Liver (tissue), 9 donors: Measurements from ENCODE around the gene MBNL2. TPM values are rescaled to one million over a fixed set of nuclear protein-coding genes. Genes with fewer than 3 reads are reported as not detected.

Source experiments
- DNase-seq: peaks from one replicate; pipeline ENCODE4 v3.0.0-alpha.2; 2017; ENCODE audit warnings: low spot score
- H3K27ac ChIP-seq, 2 donors: one replicate each; pipeline ENCODE4 v1.7.0; 2013; ENCODE audit warnings: inconsistent platforms in 2 of 2, low read length in 2 of 2, control low read depth in 1 of 2, low read depth in 1 of 2, mild to moderate bottlenecking in 1 of 2
- H3K27me3 ChIP-seq, 4 donors: one replicate each; pipeline versions ENCODE4 v1.6.1 to v1.7.0; 2013; ENCODE audit warnings: low read length in 3 of 4, inconsistent platforms in 1 of 4, mild to moderate bottlenecking in 1 of 4, moderate library complexity in 1 of 4; ENCODE audit not compliant: control insufficient read depth in 4 of 4, insufficient read depth in 4 of 4
- H3K36me3 ChIP-seq, 4 donors: one replicate each; pipeline versions ENCODE4 v1.6.1 to v1.7.0; 2013; ENCODE audit warnings: low read length in 3 of 4, mild to moderate bottlenecking in 3 of 4, low read depth in 1 of 4, moderate library complexity in 1 of 4; ENCODE audit not compliant: control insufficient read depth in 4 of 4, insufficient read depth in 3 of 4
- H3K4me1 ChIP-seq, 4 donors: one replicate each; pipeline versions ENCODE4 v1.6.1 to v1.7.0; 2013; ENCODE audit warnings: low read length in 3 of 4, mild to moderate bottlenecking in 3 of 4, moderate library complexity in 1 of 4; ENCODE audit not compliant: control insufficient read depth in 4 of 4, insufficient read depth in 4 of 4
- H3K4me3 ChIP-seq, 3 donors: one replicate each; pipeline versions ENCODE4 v1.6.1 to v1.7.0; 2013; ENCODE audit warnings: low read length in 3 of 3, control low read depth in 1 of 3, low read depth in 1 of 3, mild to moderate bottlenecking in 1 of 3
- H3K9ac ChIP-seq, 2 donors: one replicate each; pipeline ENCODE4 v1.7.0; 2013; ENCODE audit warnings: low read length in 2 of 2, mild to moderate bottlenecking in 2 of 2, moderate library complexity in 2 of 2, control low read depth in 1 of 2, low read depth in 1 of 2
- H3K9me3 ChIP-seq, 4 donors: one replicate each; pipeline versions ENCODE4 v1.6.1 to v1.7.0; 2013; ENCODE audit warnings: low read length in 3 of 4; ENCODE audit not compliant: control insufficient read depth in 4 of 4
- ATF3 ChIP-seq: IDR thresholded peaks from 2 replicates; pipeline ENCODE4 v1.6.1; 2016; ENCODE audit warnings: antibody characterized with exemption
- EGR1 ChIP-seq, 2 donors: IDR thresholded peaks; 2 replicates each; pipeline ENCODE4 v1.6.1; 2016 to 2018; ENCODE audit warnings: antibody characterized with exemption in 2 of 2, low read depth in 2 of 2
- FOXA1 ChIP-seq: IDR thresholded peaks from 2 replicates; pipeline ENCODE4 v1.6.1; 2016; ENCODE audit warnings: antibody characterized with exemption
- FOXA2 ChIP-seq: IDR thresholded peaks from 2 replicates; pipeline ENCODE4 v1.6.1; 2016; ENCODE audit warnings: antibody characterized with exemption
- GABPA ChIP-seq, 2 donors: IDR thresholded peaks in 1 of 2; conservative IDR thresholded peaks in 1 of 2; 2 replicates each; pipeline ENCODE4 v1.6.1; 2016; ENCODE audit warnings: antibody characterized with exemption in 2 of 2, mild to moderate bottlenecking in 1 of 2, moderate library complexity in 1 of 2
- HNF4A ChIP-seq, 2 donors: conservative IDR thresholded peaks; 2 replicates each; pipeline ENCODE4 v1.6.1; 2016; ENCODE audit warnings: antibody characterized with exemption in 2 of 2, mild to moderate bottlenecking in 2 of 2
- HNF4G ChIP-seq: IDR thresholded peaks from 2 replicates; pipeline ENCODE4 v1.6.1; 2016; ENCODE audit warnings: antibody characterized with exemption
- JUND ChIP-seq, 2 donors: IDR thresholded peaks; 2 replicates each; pipeline ENCODE4 v1.6.1; 2016; ENCODE audit warnings: antibody characterized with exemption in 2 of 2
- NR2F2 ChIP-seq: IDR thresholded peaks from 2 replicates; pipeline ENCODE4 v1.6.1; 2016; ENCODE audit warnings: antibody characterized with exemption
- RAD21 ChIP-seq, 2 donors: IDR thresholded peaks; 2 replicates each; pipeline ENCODE4 v1.6.1; 2016; ENCODE audit warnings: antibody characterized with exemption in 2 of 2, mild to moderate bottlenecking in 2 of 2
- REST ChIP-seq: IDR thresholded peaks from 2 replicates; pipeline ENCODE4 v1.6.1; 2016; ENCODE audit warnings: antibody characterized with exemption, mild to moderate bottlenecking
- RXRA ChIP-seq, 2 donors: IDR thresholded peaks; 2 replicates each; pipeline ENCODE4 v1.6.1; 2017 to 2018; ENCODE audit warnings: antibody characterized with exemption in 2 of 2, mild to moderate bottlenecking in 1 of 2
- SP1 ChIP-seq: IDR thresholded peaks from 2 replicates; pipeline ENCODE4 v1.6.1; 2018; ENCODE audit warnings: antibody characterized with exemption, mild to moderate bottlenecking
- TAF1 ChIP-seq: conservative IDR thresholded peaks from 2 replicates; pipeline ENCODE4 v1.6.1; 2016; ENCODE audit warnings: antibody characterized with exemption, mild to moderate bottlenecking
- YY1 ChIP-seq: IDR thresholded peaks from 2 replicates; pipeline ENCODE4 v1.6.1; 2016; ENCODE audit warnings: antibody characterized with exemption, mild to moderate bottlenecking
- WGBS: extraction: QIAGEN DNeasy Blood & Tissue Kit; methylation state at CpG from one replicate; pipeline ENCODE4 v1.1.7; 2013; 5-methylcytosine and 5-hydroxymethylcytosine counted together
- polyA plus RNA-seq, 2 donors: library from polyadenylated mRNA; stranded (reverse) in 1 of 2; unstranded in 1 of 2; fragments of 200-250 nt in 1 of 2; fragments of >200 nt in 1 of 2; fragmentation: Nextera tagmentation in 1 of 2; extraction: Ambion mirVana in 1 of 2; gene quantifications; one replicate each; pipeline versions ENCODE4 v1.2.1 to v1.2.3, GENCODE V29; 2013 to 2015
- total RNA-seq, 2 donors: library from RNA; depleted of rRNA; stranded (reverse); fragments of >200 nt; gene quantifications; one replicate each; pipeline ENCODE4 v1.2.3, GENCODE V29; 2014
- TF ChIP-seq, protein P1 (sequence below): IDR thresholded peaks from 2 replicates; pipeline ENCODE4 v1.6.1; 2016; ENCODE audit warnings: antibody characterized with exemption
- TF ChIP-seq, protein P2 (sequence below): fragments of 150-350 bp; IDR thresholded peaks from 2 replicates; pipeline ENCODE4 v1.5.1; 2017; ENCODE audit warnings: improper control_type of control experiment, low read depth, low read length; ENCODE audit not compliant: missing input control
- TF ChIP-seq, protein P3 (sequence below): IDR thresholded peaks from 2 replicates; pipeline ENCODE4 v1.6.1; 2016; ENCODE audit warnings: antibody characterized with exemption
- donor health status: healthy.
- donor health status: healthy.
- donor health status: healthy.
- donor health status: healthy.
- donor health status: healthy.

The MBNL2 gene
- total and polyA plus RNA-seq, 4 donors: 16.0 to 49.6 (median 36.8) TPM

DNA sequence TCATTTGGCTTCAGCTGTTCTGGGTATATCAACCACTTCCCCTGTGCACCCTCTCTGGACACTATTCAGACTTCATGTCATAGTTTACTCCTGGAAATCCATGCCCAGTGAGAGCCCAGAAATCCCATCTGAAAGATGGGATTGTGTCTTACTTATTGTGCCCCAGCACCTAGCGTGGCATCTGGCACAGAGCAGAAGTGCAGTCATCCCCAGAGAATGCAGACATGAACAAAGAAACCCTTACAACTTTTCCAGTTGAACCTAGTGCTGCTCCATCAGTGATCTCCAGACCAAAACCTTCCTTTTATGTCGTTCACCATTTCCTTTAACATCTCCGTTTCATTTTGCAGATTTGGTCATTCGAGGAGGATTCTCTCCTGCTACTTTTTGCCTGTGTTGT is 60.6 kb downstream of the MBNL2 start:
- no peak overlapping the region for H3K27ac ChIP-seq
- 95% methylated on average over 4 of the region's 4 CpGs for WGBS
- no peak for DNase-seq
- no peaks in the 10 kb centered on the region for H3K9me3 ChIP-seq
- no peak for TF ChIP-seq RXRA (IDR thresholded peaks at IDR 0.05)
- no peak for TF ChIP-seq REST
- TF ChIP-seq FOXA1: no peak
- no peak for TF ChIP-seq FOXA2
- no peak for TF ChIP-seq SP1
- TF ChIP-seq, protein P1, sequence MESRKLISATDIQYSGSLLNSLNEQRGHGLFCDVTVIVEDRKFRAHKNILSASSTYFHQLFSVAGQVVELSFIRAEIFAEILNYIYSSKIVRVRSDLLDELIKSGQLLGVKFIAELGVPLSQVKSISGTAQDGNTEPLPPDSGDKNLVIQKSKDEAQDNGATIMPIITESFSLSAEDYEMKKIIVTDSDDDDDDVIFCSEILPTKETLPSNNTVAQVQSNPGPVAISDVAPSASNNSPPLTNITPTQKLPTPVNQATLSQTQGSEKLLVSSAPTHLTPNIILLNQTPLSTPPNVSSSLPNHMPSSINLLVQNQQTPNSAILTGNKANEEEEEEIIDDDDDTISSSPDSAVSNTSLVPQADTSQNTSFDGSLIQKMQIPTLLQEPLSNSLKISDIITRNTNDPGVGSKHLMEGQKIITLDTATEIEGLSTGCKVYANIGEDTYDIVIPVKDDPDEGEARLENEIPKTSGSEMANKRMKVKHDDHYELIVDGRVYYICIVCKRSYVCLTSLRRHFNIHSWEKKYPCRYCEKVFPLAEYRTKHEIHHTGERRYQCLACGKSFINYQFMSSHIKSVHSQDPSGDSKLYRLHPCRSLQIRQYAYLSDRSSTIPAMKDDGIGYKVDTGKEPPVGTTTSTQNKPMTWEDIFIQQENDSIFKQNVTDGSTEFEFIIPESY: no peak
- TF ChIP-seq TAF1: no peak
- TF ChIP-seq YY1: no peak
- TF ChIP-seq NR2F2: no peak
- TF ChIP-seq HNF4A (conservative IDR thresholded peaks at IDR 0.05): no peak
- no peak for TF ChIP-seq RAD21 (IDR thresholded peaks at IDR 0.05)
- TF ChIP-seq JUND (IDR thresholded peaks at IDR 0.05): no peak
- no peak for TF ChIP-seq EGR1 (IDR thresholded peaks at IDR 0.05; ENCODE audit: low read depth in 2 of 2)
- no peak for TF ChIP-seq HNF4G
- TF ChIP-seq, protein P2, sequence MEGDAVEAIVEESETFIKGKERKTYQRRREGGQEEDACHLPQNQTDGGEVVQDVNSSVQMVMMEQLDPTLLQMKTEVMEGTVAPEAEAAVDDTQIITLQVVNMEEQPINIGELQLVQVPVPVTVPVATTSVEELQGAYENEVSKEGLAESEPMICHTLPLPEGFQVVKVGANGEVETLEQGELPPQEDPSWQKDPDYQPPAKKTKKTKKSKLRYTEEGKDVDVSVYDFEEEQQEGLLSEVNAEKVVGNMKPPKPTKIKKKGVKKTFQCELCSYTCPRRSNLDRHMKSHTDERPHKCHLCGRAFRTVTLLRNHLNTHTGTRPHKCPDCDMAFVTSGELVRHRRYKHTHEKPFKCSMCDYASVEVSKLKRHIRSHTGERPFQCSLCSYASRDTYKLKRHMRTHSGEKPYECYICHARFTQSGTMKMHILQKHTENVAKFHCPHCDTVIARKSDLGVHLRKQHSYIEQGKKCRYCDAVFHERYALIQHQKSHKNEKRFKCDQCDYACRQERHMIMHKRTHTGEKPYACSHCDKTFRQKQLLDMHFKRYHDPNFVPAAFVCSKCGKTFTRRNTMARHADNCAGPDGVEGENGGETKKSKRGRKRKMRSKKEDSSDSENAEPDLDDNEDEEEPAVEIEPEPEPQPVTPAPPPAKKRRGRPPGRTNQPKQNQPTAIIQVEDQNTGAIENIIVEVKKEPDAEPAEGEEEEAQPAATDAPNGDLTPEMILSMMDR: no peak
- no peak for TF ChIP-seq GABPA (IDR thresholded peaks at IDR 0.05 in 1 of 2, conservative IDR thresholded peaks at IDR 0.05 in 1 of 2)
- TF ChIP-seq, protein P3, sequence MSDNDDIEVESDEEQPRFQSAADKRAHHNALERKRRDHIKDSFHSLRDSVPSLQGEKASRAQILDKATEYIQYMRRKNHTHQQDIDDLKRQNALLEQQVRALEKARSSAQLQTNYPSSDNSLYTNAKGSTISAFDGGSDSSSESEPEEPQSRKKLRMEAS: no peak
- no peak for TF ChIP-seq ATF3
- no peaks in the 10 kb centered on the region for H3K27me3 ChIP-seq
- H3K36me3 ChIP-seq: peaks cover 0 to 7% (median 2%) of the 10 kb centered on the region in 4 donors
- H3K4me1 ChIP-seq: peaks cover 2 to 74% (median 49%) of the 10 kb centered on the region in 4 donors
- H3K4me3 ChIP-seq: no peak overlapping the region
- no peak overlapping the region for H3K9ac ChIP-seq
